IMR-90 (cell line): Measurements from ENCODE around the gene TAB2.

Source experiments
- BHLHE40 ChIP-seq: fragments of 150-350 bp; IDR thresholded peaks from 2 replicates; pipeline ENCODE4 v1.6.1; 2016; ENCODE audit warnings: mild to moderate bottlenecking, low read depth, low read length
- CEBPB ChIP-seq: IDR thresholded peaks from 2 replicates; pipeline ENCODE4 v1.6.1; 2012; ENCODE audit warnings: low read depth, low read length, improper control_type of control experiment
- CTCF ChIP-seq: conservative IDR thresholded peaks from 2 replicates; pipeline ENCODE4 v1.5.1; 2012; ENCODE audit warnings: mild to moderate bottlenecking, low read depth, low read length, improper control_type of control experiment
- ELK1 ChIP-seq: fragments of 150-350 bp; IDR thresholded peaks from 2 replicates; pipeline ENCODE4 v1.6.1; 2016; ENCODE audit warnings: low read depth, mild to moderate bottlenecking, low read length, moderate library complexity, borderline replicate concordance
- MAFK ChIP-seq: IDR thresholded peaks from 2 replicates; pipeline ENCODE4 v1.6.1; 2012; ENCODE audit warnings: low read depth, low read length, improper control_type of control experiment
- MAZ ChIP-seq: IDR thresholded peaks from 2 replicates; pipeline ENCODE4 v1.6.1; 2012; ENCODE audit warnings: low read depth, mild to moderate bottlenecking, low read length, improper control_type of control experiment, moderate library complexity, borderline replicate concordance
- NFE2L2 ChIP-seq: fragments of 150-350 bp; IDR thresholded peaks from 2 replicates; pipeline ENCODE4 v1.6.1; 2016; ENCODE audit warnings: low read depth, mild to moderate bottlenecking, low read length
- POLR2A ChIP-seq: IDR thresholded peaks from 2 replicates; pipeline ENCODE4 v1.6.1; 2012; ENCODE audit warnings: mild to moderate bottlenecking, low read depth, low read length
- RAD21 ChIP-seq: IDR thresholded peaks from 2 replicates; pipeline ENCODE4 v1.6.1; 2012; ENCODE audit warnings: low read length, improper control_type of control experiment
- RCOR1 ChIP-seq: IDR thresholded peaks from 2 replicates; pipeline ENCODE4 v1.6.1; 2012; ENCODE audit warnings: mild to moderate bottlenecking, low read length, improper control_type of control experiment; ENCODE audit not compliant: insufficient replicate concordance
- RFX5 ChIP-seq: IDR thresholded peaks from 2 replicates; pipeline ENCODE4 v1.8.0; 2012; ENCODE audit warnings: low read depth, mild to moderate bottlenecking, low read length, moderate library complexity
- SMC3 ChIP-seq: fragments of 150-350 bp; IDR thresholded peaks from 2 replicates; pipeline ENCODE4 v1.6.1; 2016; ENCODE audit warnings: low read depth, mild to moderate bottlenecking, antibody characterized with exemption, low read length, moderate library complexity
- USF2 ChIP-seq: fragments of 150-350 bp; IDR thresholded peaks from 2 replicates; pipeline ENCODE4 v1.6.1; 2017; ENCODE audit warnings: mild to moderate bottlenecking, antibody characterized with exemption, low read length, low read depth

GRCh38 chr6:149317644-149318571 is at the start of gene TAB2:
- no peak for TF ChIP-seq BHLHE40
- no peak for TF ChIP-seq CTCF
- TF ChIP-seq POLR2A = no peak
- TF ChIP-seq USF2 = no peak
- no peak for TF ChIP-seq RCOR1
- TF ChIP-seq MAFK = no peak
- no peak for TF ChIP-seq SMC3
- no peak for TF ChIP-seq CEBPB
- TF ChIP-seq RAD21 = no peak
- TF ChIP-seq MAZ = peak; percentile 73
- TF ChIP-seq NFE2L2 = no peak
- TF ChIP-seq RFX5 = no peak
- no peak for TF ChIP-seq ELK1
